Activated T-cell treated with anti-CD3 and anti-CD28 coated beads, Interleukin-2, amount 50 U/mL, for 4 hours (primary cell): ENCODE results near the gene BNIP5. TPM values are rescaled to one million over a fixed set of nuclear protein-coding genes. Genes with fewer than 3 reads are reported as not detected.

Experiments
- ATAC-seq, 2 donors: fragments of 200-7000 bp; cut with Tn5 transposase; one replicate each; pipeline ENCODE4 v1.10.0; 2021
- DNase-seq: peaks from one replicate; pipeline ENCODE4 v3.0.0-alpha.2; 2020
- H3K27me3 Mint-ChIP-seq: one replicate; pipeline ENCODE4 v1.8.0; 2021; ENCODE audit warnings: low read depth, mixed read lengths
- H3K36me3 Mint-ChIP-seq: one replicate; pipeline ENCODE4 v1.8.0; 2022; ENCODE audit warnings: mixed read lengths; ENCODE audit not compliant: insufficient read depth
- H3K4me1 Mint-ChIP-seq: one replicate; pipeline ENCODE4 v1.8.0; 2021; ENCODE audit warnings: low read depth, mixed read lengths
- H3K4me3 Mint-ChIP-seq: one replicate; pipeline ENCODE4 v1.8.0; 2021; ENCODE audit warnings: mild to moderate bottlenecking, moderate library complexity, mixed read lengths
- H3K9me3 Mint-ChIP-seq: one replicate; pipeline ENCODE4 v1.8.0; 2021; ENCODE audit warnings: mixed read lengths
- total RNA-seq, 3 donors: library from RNA; stranded (reverse); gene quantifications; one replicate each; pipeline ENCODE4 v1.2.1, GENCODE V29; 2021

BNIP5 gene
- total RNA-seq, 3 donors from 2014 or later = not detected

DNA sequence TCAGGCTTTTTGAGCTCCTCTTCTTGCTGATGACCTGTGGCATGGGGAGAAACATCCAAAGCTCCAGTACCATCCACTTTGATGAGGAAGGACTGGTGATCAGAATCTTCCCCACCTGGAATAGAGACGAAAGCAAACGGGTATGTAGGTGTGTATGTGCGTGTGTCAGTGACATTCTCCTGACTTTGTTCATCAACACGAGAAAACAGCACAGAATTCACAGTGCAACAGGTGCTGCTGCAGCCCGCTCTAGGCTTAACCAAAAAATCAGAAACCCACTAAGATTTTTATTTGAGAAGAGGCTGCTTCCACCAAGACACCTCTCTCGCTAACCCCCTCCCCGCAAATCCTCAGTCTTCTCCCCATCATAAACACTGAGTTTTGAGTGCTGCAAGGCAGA, 8.1 kb downstream of the BNIP5 start:
- Mint-ChIP-seq H3K27me3 (peaks cover 4% of the 10 kb centered on the region), H3K36me3 (no peaks in the 10 kb centered on the region), H3K4me1 (no peaks in the 10 kb centered on the region), H3K9me3 (no peaks in the 10 kb centered on the region), H3K4me3 (no peak overlapping the region)
- no peak for DNase-seq
- ATAC-seq = no peak

- Mint-ChIP-seq H3K4me3 (no peak overlapping the region), H3K36me3 (no peaks in the 10 kb centered on the region), H3K9me3 (no peaks in the 10 kb centered on the region), H3K27me3 (peaks cover 4% of the 10 kb centered on the region), H3K4me1 (no peaks in the 10 kb centered on the region)
- DNase-seq (no peak), ATAC-seq (no peak)
These were observed 8.8 kb downstream of the BNIP5 start for GRCh38 chr6:36327919-36328236.

- H3K4me3 Mint-ChIP-seq = no peak overlapping the region
- ATAC-seq (no peak), DNase-seq (no peak)
- no peaks in the 10 kb centered on the region for H3K4me1 Mint-ChIP-seq
- H3K27me3 Mint-ChIP-seq = peaks cover 4% of the 10 kb centered on the region
- no peaks in the 10 kb centered on the region for H3K9me3 Mint-ChIP-seq
- no peaks in the 10 kb centered on the region for H3K36me3 Mint-ChIP-seq
These were observed 9.3 kb downstream of the BNIP5 start for GRCh38 chr6:36327226-36327918.

GRCh38 chr6:36326356-36326995, 10.2 kb downstream of the BNIP5 start:
- Mint-ChIP-seq H3K36me3 (no peaks in the 10 kb centered on the region), H3K27me3 (no peaks in the 10 kb centered on the region), H3K4me3 (no peak overlapping the region), H3K4me1 (no peaks in the 10 kb centered on the region), H3K9me3 (no peaks in the 10 kb centered on the region)
- ATAC-seq = no peak
- DNase-seq = no peak

- H3K36me3 Mint-ChIP-seq = no peaks in the 10 kb centered on the region
- DNase-seq (no peak), ATAC-seq (no peak)
- H3K9me3 Mint-ChIP-seq = no peaks in the 10 kb centered on the region
- H3K4me1 Mint-ChIP-seq = no peaks in the 10 kb centered on the region
- H3K27me3 Mint-ChIP-seq = peaks cover 3% of the 10 kb centered on the region
- H3K4me3 Mint-ChIP-seq = no peak overlapping the region
These were observed 12.0 kb downstream of the BNIP5 start for GRCh38 chr6:36324715-36325114.

- no peaks in the 10 kb centered on the region for H3K4me1 Mint-ChIP-seq
- DNase-seq = no peak
- H3K27me3 Mint-ChIP-seq = peaks cover 3% of the 10 kb centered on the region
- ATAC-seq = no peak
- H3K4me3 Mint-ChIP-seq = no peak overlapping the region
- H3K9me3 Mint-ChIP-seq = no peaks in the 10 kb centered on the region
- no peaks in the 10 kb centered on the region for H3K36me3 Mint-ChIP-seq
These were observed 12.5 kb downstream of the BNIP5 start for GRCh38 chr6:36324191-36324590.

- ATAC-seq = no peak
- H3K9me3 Mint-ChIP-seq = no peaks in the 10 kb centered on the region
- H3K4me3 Mint-ChIP-seq = no peak overlapping the region
These were observed 13.6 kb downstream of the BNIP5 start for GRCh38 chr6:36323062-36323461.

DNA sequence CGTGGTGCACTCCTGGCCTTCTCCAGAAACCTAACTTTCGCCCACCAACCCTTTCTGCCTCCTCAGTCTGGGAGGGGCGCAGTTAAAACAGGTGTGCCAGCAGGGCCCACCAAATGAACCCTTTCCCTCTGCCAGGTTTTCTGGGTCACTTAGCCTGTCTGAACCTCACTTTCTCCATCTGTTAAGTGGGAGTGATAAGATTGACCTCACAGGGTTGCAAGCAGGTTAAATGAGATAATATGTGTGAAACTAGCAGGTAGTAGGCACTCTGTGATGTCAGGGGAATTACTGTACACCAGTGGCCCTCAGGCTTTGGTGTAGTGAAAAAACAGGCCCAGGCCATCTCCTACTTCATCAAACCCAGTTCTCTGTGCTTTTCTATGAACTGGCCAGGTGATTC, 14.1 kb downstream of the BNIP5 start:
- no peaks in the 10 kb centered on the region for H3K9me3 Mint-ChIP-seq
- no peaks in the 10 kb centered on the region for H3K36me3 Mint-ChIP-seq
- no peaks in the 10 kb centered on the region for H3K4me1 Mint-ChIP-seq
- no peak for DNase-seq
- no peak overlapping the region for H3K4me3 Mint-ChIP-seq
- H3K27me3 Mint-ChIP-seq = peaks cover 3% of the 10 kb centered on the region
- no peak for ATAC-seq

More at GRCh38 chr6:36323062-36323461, 13.6 kb downstream of the BNIP5 start:
- H3K27me3 Mint-ChIP-seq = peaks cover 3% of the 10 kb centered on the region
- no peak for DNase-seq
- no peaks in the 10 kb centered on the region for H3K4me1 Mint-ChIP-seq
- no peaks in the 10 kb centered on the region for H3K36me3 Mint-ChIP-seq

DNA sequence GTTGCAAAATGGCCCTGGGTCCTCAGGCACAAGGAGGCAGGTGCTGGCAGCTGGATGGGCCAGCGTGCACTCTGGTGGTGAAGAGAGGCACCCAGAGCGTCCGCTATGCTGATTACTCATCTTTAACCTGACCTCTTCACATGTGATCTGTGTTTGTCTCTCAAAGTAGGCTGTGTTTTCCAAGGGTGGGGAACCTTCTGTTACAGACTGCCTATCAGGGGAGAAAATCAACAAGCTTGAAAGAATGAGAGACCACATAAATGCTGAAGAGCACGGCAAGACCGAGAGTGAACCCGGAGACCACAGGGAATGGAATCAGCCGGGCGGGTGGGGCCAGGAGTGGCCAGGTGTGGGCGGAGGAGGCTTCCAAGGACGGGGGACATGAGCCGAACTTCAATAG, 16.2 kb downstream of the BNIP5 start:
- H3K36me3 Mint-ChIP-seq = no peaks in the 10 kb centered on the region
- DNase-seq (no peak), ATAC-seq (no peak)
- H3K4me3 Mint-ChIP-seq = no peak overlapping the region
- no peaks in the 10 kb centered on the region for H3K9me3 Mint-ChIP-seq
- peaks cover 3% of the 10 kb centered on the region for H3K27me3 Mint-ChIP-seq
- H3K4me1 Mint-ChIP-seq = no peaks in the 10 kb centered on the region

DNA sequence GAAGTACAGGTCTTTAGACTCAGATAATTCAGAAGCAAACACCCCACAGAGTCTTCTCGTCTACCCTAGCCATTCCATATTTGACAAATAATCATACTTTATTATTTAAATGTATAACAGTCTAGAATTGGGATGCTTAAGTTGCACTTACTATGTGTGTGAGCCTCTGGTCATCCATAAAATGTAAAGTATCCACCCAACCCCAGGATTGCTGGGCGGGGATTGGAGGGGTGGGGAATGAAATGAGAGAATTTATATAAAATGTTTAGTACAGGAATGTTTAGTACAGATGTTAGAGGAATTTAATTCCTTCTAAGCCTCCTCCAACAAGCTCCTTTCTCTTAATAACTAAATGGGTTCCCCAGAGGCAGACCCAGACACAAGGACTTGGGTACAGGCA, 16.9 kb downstream of the BNIP5 start:
- ATAC-seq = no peak

DNA sequence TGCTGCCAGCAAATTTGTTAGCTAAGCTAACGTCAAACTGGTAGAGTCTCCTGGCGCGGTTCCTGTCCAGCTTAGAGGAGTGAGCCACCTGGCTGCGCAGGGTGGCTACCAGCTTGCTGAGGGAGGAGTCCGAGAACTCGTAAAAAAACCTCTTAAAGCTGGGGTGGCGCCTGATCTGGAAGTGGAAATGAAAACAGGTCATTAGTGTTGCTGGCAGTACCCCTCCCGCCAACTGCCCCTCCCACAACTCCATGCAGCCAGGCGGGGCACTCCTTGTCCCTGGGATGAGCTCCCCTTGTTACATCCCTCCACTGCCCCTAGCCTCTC, 17.3 kb downstream of the BNIP5 start:
- no peaks in the 10 kb centered on the region for H3K4me1 Mint-ChIP-seq
- no peaks in the 10 kb centered on the region for H3K36me3 Mint-ChIP-seq
- peaks cover 3% of the 10 kb centered on the region for H3K27me3 Mint-ChIP-seq
- DNase-seq = no peak
- ATAC-seq = no peak
- H3K4me3 Mint-ChIP-seq = no peak overlapping the region
- no peaks in the 10 kb centered on the region for H3K9me3 Mint-ChIP-seq

More for the DNA sequence above, 16.9 kb downstream of the BNIP5 start:
- H3K9me3 Mint-ChIP-seq = no peaks in the 10 kb centered on the region
- no peaks in the 10 kb centered on the region for H3K4me1 Mint-ChIP-seq
- H3K4me3 Mint-ChIP-seq = no peak overlapping the region
- no peak for DNase-seq
- no peaks in the 10 kb centered on the region for H3K36me3 Mint-ChIP-seq
- H3K27me3 Mint-ChIP-seq = peaks cover 3% of the 10 kb centered on the region

DNA sequence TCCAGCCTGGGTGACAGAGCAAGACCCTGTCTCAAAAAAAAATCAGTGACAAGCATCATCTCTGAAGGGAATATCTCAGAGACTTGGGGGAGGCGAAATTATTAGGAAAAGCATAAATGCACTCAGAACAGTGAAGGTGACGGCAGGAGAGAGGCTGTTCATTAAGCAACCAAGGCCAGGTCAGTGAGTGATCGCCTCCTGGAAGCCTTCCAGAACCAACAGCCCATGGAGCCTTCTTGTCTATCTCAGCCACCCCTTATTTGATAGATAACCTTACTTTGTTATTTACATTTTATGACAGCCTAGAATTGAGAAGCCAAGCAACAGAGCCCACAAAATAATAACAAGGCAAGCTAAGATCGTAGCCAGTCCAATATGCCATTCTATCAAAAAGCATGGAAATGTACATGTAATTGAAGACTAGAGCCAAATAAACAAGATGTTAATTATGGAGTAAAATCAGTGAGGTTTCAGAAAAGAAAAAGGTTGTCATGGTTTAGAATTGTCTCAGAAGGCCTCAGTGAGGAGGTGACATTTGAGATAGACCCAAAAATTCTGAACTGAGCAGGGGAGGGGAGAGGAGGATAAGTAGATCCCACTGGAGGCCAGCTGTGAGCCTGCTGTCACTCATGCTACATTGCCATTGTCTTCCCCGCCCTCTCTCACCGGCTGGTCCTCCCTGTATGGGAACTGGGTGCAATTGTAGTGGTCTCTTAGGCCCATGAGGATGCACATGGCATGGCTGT, 17.8 kb downstream of the BNIP5 start:
- Mint-ChIP-seq H3K9me3 (no peaks in the 10 kb centered on the region), H3K27me3 (peaks cover 3% of the 10 kb centered on the region), H3K4me3 (no peak overlapping the region), H3K4me1 (no peaks in the 10 kb centered on the region), H3K36me3 (no peaks in the 10 kb centered on the region)
- DNase-seq (no peak), ATAC-seq (no peak)

DNA sequence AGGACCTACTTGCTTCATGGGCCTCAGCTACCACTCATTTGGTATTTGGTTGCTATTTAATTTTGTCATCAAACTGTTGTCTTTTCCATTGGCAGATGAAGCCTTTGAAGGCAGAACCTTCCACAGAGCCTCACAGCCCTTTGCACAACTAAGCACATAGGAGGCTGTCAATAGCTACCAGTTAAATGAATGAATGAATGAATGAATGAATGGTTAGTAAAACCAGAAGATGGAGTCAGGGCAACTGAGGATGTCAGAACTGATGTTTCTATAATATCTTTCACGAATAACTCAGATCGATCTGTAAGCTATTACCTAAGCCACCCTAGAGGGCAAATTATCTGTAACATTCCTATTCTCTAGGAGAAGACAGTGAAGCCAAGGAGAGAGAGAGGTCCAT, 19.1 kb downstream of the BNIP5 start:
- no peaks in the 10 kb centered on the region for H3K4me1 Mint-ChIP-seq
- H3K9me3 Mint-ChIP-seq = no peaks in the 10 kb centered on the region
- DNase-seq (no peak), ATAC-seq (no peak)
- H3K36me3 Mint-ChIP-seq = no peaks in the 10 kb centered on the region
- H3K4me3 Mint-ChIP-seq = no peak overlapping the region
- peaks cover 3% of the 10 kb centered on the region for H3K27me3 Mint-ChIP-seq

DNA sequence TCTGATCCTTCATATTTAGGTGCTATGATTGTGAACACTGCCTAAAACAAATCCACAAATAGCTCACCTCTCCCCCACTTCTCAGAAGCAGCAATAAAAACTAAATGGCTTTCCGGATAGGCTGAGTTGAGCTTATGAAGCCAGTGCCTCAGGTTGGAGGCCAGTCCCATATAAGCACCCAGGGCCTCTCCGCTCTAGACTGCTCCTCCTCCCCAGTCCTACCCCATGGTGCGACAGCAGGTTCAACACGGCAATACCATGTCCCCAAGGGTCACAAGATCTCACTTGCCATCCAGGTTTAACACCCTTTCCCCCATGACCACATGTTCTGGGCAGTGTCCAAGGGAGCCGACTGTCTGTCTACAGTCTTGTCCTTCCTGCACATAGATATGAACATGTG, 20.8 kb downstream of the BNIP5 start:
- Mint-ChIP-seq H3K9me3 (no peaks in the 10 kb centered on the region), H3K27me3 (peaks cover 3% of the 10 kb centered on the region), H3K4me1 (no peaks in the 10 kb centered on the region), H3K36me3 (no peaks in the 10 kb centered on the region), H3K4me3 (no peak overlapping the region)
- DNase-seq (no peak), ATAC-seq (no peak)
